Vagina (tissue), 2 donors: ENCODE results near the gene SUGCT.

Experiments used
- CTCF ChIP-seq, 3 experiments: fragments of 450-650 bp in 2 of 3; fragments of 200-600 bp in 1 of 3; sonication (generic) in 1 of 3; IDR thresholded peaks; one replicate each; pipeline ENCODE4 v1.5.1; 2017 to 2019; ENCODE audit warnings: antibody characterized with exemption in 3 of 3, mild to moderate bottlenecking in 2 of 3, moderate library complexity in 2 of 3
- POLR2A ChIP-seq, 2 donors: fragments of 450-650 bp; IDR thresholded peaks; one replicate each; pipeline ENCODE4 v1.6.1; 2017; ENCODE audit warnings: antibody characterized with exemption in 2 of 2, mild to moderate bottlenecking in 2 of 2, moderate library complexity in 2 of 2

GRCh38 chr7:40634118-40634517 lies 499.3 kb downstream of the SUGCT start:
- TF ChIP-seq CTCF (IDR thresholded peaks at IDR 0.05): no peak
- TF ChIP-seq POLR2A (IDR thresholded peaks at IDR 0.05): no peak
